Non-pigmented ciliary epithelial cell (primary cell): ENCODE measurements around the gene ADGRE3.
"Not testable (repeated sequence)": the region's sequence is repeated elsewhere in the genome, so short reads cannot be mapped to it uniquely, and the experiment has no call there.

ENCODE experiments used
- DNase-seq: peaks from one replicate; pipeline ENCODE4 v3.0.0-alpha.2; 2010; ENCODE audit warnings: low read depth

ADGRE3 gene

DNA sequence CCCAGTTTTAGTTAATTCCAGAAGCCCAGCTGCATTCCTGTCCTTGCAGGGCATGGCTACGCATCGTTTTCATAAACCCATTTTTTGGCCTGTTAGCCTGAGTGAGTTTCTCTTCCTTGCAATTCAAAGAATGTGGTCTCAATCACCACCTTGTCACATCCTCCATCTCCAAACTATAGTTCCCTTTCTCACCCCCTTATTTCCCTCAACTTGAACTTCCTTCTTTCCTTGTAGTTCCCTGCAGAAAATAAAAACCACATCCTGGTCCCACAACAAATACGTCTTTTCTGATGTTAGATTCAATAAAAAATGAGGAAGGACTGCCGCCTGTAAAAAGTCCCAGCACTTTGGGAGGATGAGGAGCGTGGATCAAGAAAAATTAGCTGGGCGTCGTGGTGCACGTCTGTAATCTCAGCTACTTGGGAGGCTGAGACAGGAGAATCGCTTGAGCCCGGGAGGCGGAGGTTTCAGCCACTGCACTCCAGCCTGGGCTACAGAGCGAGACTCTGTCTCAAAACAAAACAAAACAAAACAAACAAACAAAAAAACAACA is 13.2 kb downstream of the ADGRE3 start:
- no peak for DNase-seq

DNA sequence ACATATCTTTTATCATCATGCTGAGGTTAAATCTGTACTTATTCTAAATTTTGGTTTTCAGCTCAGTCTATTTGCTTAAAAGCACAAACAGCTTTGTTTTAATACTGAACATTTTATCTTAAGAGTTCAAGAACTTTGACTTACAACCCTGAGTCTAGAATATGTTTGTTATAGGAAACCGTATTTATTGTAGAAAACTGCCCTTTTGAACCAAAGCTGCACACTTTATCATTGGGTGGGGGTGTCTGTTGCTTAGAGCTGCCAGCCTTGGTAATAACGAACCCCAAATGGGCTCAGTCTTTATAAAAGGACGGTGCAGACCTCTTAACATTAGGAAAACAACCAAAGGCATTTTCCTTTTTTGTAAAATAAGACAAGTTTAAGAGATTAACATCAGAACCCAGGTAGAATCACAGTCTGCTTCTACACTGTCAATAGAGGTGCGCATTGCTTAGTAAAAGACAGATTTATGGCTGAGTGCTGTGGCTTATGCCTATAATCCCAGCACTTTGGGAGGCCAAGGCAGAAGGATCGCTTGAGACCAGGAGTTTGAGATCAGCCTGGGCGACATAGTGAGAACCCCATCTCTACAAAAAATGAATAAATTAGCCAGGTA is 14.7 kb downstream of the ADGRE3 start:
- no peak for DNase-seq

DNA sequence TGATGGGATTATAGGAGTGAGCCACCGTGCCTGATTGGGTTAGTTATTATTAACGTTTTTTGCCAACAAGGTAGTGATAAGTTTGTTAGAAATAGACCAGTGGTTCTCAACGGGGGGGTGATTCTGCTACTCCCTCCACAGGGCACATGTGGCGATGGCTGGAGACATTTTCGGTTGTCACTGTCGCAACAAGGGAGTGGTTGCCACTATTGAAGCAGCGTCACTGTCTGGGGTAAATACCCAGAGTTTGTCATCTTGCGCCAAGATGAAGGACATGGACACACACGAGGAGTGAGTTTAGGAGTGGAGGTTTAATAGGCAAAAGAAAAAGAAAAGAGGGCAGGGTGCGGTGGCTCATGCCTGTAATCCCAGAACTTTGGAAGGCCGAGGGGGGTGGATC is 18.9 kb downstream of the ADGRE3 start:
- no peak for DNase-seq

DNA sequence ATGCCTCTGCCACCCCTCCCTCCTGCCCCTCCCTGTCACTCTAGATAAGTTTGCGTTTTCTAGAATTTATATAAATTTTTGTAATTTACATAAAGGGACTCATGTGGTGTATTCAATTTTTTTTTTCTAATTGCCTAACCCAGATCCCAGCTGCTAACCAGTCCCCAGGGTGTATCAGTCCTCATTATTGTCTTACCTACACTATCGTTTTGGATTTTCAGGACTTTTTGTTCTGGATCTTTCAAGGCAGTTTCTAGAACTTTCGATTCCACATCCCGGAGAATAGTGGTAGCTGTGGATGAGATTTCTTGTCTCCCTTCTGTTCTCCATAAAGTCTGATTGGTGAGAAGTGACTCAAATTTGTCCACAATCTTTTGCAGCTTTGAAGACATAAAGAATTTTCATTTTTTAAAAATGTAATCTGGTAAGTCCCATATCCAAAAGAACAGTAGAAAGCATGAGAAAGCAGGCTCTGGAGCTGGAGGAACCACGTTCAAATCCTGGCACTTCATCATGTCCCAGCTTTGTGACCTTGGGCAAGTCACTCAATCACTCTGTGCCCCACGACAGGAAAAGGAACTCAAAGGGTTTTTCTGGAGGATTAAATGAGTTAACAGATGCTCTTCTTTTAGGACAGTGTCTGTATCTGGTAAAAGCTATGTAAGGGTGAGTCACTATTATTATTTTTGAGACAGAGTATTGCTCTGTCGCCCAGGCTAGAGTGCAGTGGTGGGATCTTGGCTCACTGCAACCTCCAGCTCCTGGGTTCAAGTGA is 19.7 kb downstream of the ADGRE3 start:
- no peak for DNase-seq

DNA sequence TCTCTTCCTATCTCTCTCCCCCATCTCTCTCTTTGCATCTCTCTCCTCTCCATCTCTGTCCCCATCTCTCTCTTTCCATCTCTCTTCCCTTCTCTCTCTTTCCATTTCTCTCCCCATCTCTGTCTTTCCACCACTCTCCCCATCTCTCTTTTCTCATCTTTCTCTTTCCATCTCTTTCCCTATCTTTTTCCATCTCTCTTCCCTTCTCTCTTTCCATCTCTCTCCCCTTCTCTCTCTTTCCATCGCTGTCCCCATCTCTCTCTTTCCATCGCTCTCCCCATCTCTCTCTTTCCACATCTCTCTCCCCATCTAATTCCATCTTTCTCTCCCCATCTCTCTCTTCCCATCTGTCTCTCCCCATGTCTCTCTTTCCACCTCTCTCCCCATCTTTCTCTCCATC is 24.5 kb downstream of the ADGRE3 start:
- no peak for DNase-seq

DNA sequence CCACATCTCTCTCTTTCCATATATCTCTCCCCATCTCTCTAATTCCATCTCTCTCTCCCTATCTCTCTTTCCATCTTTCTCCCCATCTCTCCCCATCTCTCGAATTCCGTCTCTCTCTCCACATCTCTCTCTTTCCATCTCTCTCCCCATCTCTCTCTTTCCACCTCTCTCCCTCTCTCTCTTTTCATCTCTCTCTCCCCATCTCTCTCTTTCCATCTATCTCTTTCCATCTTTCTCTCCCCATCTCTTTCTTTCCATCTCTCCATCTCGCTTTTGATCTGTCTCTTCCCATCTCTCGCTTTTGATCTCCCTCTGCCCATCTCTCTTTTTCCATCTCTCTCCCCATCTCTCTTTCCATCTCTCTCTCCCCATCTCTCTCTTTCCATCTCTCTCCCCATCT is 25.6 kb downstream of the ADGRE3 start:
- no peak for DNase-seq

DNA sequence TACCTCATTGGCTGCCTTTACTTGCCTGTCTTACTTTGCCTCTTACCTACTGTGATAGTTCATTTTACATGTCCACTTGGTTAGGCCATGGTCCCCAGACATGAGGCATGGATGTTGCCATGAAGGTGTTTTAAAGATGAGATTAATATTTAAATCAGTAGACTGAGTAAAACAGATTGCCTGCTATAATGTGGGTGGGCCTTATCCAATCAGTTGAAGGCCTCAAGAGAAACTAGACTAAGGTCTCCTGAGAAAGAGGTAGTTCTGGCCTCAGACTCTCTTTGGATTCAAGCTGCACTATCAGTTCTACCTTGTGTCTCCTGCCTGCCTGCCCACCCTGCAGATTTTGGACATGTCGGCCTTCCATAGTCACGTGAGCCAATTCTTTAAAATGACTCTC is 26.1 kb downstream of the ADGRE3 start:
- no peak for DNase-seq

DNA sequence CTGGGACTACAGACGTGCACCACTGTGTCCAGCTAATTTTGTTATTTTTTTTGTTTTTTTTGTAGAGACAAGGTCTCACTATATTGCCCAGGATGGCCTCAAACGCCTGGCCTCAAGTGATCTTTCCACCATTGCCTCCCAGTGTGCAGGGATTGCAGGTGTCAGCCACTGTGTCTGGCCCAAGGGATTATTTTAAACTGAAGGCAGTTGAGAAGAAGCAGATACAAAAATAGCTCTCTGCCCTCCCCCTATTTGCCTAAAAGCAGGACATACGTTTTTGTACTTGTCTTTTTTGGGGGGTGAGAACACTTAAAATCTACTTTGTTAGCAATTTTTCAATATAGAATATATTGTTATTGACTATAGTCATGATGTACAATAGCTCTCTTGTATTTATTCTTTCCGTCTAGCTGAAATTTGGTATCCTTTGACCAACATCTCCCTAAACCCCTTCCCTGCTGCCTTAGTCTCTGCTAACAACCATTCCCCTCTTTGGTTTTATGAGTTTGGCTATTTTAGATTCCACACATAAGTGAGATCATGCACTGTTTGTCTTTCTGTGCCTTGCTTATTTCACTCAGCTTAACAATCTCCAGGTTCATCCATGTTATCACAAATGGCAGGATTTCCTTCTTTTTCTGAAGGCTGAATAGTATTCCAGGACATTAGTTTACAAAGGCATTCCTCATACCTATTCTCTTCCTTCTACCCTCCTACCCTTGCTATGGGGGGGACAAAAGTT is 34.9 kb downstream of the ADGRE3 start:
- no peak for DNase-seq

DNA sequence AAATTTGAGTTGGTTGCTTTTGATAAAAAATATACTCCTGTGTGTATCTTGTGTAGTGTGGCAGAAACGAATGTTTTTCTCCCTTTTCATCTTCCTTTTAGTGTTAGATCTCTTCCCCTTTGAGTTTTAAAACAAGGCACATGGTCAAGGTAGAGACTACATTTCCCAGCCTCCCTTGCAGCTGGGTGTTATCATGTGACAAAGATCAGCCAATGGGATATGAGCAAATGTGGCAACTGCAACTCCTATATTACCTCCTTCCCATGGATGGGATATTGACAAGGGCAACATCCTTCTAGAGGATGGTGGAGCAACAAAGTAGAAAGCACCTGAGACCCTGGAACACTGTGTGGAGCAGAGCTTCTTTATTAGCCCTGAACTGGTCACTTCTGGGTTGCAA is 42.4 kb downstream of the ADGRE3 start:
- DNase-seq, result no peak

DNA sequence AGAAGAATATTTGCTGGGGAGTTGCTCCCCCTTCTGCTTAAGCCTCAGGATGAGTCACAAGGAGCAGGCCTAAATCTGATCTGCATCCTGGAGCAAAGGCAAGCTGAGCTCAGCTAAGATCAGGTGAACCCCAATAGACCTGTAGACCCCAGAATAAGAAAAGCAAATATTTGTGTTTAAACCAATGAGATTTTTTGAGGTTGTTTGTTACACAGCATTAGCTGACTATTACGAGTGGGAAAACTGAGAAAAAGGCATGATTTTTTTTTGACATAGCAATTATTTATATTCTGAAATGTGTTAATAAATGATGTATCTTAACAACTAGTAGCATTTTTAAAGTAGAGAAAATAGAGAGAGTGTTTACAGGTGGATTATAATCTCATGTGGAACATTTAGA is 45.1 kb downstream of the ADGRE3 start:
- DNase-seq, result no peak

DNA sequence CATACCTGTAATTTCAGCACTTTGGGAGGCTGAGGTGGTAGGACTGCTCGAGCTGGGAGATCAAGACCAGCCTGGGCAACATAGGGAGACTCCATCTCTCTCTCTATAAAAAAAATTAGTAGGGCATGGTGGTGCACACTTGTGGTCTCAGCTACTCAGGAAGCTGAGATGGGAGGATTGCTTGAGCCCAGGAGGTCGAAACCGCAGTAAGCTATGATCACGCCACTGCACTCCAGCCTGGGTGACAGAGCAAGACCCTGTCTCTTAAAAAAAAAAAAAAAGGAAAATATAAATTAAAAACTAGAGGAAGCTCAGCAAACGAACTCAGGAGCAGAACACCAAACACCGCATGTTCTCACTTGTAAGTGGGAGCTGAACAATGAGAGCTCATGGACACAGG is 50.2 kb downstream of the ADGRE3 start:
- DNase-seq, result not testable (repeated sequence)

DNA sequence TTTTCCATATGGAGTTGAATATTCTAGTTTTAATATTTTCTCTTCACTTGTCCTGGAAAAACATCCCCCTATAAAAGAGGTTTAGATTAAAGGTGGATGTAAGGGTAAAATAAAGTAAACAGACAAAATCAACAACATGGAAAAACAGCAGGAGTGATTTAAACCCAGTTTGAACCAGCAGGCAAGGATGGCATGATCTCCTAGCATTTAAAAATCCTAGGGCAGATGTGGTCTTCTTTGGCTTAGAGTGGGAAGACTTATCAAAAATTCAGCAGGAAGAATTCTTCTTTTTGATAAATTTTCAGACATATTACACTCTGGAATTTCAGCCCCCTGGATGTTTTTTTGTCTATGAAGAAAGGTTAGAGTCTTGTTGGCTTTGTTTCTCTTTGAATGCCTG is 55.2 kb downstream of the ADGRE3 start:
- DNase-seq, result no peak

DNA sequence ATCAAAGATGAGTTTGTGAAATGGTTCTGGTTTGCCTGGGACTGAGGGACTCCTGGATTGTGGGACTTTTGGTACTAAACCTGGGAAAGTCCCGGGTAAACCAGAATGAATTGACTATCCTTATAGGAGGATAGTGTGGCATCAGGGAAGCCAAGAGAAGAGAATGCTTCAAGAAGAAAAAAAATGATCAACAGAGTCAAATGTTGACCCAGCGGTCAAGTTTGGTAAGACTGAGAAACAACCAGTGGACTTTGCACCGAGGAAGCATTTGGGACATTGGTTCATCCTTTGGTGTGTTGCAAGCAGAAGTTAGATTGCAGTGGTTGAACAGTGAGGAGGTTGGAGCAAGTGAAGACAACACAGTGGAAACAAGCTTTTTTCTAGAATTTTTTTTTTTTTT is 58.2 kb downstream of the ADGRE3 start:
- no peak for DNase-seq

DNA sequence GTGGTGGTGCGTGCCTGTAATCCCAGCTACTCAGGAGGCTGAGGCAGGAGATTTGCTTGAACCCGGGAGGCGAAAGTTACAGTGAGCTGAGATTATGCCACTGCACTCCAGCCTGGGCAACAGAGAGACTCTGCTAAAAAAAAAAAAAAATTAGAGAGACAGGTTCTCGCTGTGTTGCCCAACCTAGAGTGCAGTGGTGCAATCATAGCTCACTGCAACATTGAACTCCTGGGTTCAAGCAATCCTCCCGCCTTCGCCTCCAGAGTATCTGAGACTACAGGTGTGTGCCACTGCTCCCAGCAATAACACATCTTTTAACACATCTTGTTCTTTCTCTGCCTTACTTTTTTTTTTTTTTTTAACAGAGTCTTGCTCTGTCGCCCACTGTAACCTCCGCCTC is 59.0 kb downstream of the ADGRE3 start:
- DNase-seq, result no peak

DNA sequence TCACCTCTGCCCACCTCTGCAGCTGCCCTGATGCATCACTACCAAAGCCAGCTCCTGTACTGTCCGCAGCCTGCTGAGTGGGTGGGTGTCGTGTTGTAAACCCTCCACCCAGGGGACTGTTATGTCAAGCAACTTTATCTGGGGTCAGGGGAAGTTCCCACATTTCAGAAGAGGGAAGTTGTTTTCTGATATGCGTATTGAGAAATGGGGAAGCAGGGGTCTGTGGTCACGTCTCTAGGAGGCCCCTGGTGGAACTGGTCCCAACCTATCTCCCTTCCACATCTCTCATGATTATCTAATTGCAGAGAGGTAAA is 60.6 kb downstream of the ADGRE3 start:
- no peak for DNase-seq

DNA sequence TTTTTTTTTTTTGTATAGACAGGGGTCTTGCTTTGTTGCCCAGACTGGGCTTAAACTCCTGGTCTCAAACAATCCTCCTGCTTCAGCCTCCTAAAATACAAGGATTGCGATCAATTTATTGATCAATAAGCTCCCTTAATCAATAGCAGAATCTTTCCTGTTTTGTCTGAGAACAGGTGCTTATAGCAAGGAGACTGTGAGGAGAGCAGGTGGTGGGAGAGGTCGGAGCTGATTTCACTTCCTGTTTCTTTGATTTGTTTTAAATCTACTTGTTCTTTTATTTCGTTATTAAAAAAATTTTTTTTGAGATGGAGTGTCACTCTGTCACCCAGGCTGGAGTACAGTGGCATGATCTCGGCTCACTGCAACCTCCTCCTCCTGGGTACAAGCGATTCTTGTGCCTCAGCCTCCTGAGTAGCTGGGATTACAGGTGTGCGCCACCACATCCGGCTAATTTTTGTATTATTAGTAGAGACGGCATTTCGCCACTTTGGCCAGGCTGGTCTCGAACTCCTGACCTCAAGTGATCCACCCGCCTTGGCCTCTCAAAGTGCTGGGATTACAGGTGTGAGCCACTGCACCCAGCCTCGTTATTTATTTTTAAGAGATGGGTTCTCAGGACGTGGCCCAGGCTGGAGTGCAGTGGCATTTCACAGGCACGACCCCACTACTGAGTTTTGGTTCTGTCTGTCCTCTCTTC is 61.1 kb downstream of the ADGRE3 start:
- DNase-seq, result not testable (repeated sequence)

DNA sequence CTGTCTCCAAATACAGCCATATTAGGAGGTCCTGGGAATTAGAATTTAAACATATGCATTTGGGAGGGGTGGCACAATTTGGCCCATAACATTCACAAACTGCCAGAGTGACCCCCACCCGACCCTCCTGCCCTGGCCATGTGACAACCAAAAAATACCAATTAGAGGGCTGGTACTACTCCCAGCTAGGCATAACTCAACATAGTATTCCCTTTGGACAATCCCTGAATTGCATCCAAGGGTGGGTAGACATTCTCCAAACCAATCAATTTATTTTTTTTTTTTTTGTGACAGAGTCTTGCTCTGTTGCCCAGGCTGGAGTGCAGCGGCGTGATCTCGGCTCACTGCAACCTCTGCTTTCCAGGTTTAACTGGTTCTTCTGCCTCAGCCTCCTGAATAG is 62.0 kb downstream of the ADGRE3 start:
- no peak for DNase-seq

DNA sequence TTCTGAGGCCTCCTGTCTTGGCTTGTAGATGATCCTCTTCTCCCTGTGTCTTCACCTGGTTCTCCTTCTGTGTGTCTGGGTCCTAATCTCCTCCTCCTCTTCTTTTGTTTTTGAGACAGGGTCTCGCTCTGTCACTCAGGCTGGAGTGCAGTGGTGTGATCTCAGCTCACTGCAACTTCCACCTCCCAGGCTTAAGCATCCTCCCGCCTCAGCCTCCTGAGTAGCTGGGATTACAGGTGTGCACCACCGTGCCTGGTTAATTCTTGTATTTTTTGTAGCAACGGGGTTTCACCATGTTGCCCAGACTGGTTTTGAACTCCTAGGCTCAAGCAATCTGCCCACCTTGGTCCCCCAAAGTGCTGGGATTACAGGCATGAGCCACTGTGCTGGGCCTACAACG is 62.4 kb downstream of the ADGRE3 start:
- DNase-seq, result not testable (repeated sequence)

DNA sequence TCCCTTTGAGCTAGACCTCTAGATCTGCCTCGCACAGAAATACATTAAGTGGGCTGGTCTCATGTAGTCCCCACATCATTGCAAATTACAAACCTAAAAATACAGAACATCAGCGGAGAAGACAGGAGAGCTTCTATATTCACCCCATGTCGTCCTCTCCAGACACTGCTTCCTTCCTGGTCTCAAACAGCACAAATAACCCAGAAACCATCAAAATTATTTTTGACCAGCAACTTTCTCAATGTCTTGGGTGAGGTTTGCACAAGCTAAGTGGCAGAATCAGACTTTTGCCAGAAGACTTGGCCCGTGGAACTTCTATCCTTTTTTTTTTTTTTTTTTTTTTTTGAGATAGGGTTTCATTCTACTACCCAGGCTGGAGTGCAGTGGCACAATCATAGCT is 63.6 kb downstream of the ADGRE3 start:
- no peak for DNase-seq

DNA sequence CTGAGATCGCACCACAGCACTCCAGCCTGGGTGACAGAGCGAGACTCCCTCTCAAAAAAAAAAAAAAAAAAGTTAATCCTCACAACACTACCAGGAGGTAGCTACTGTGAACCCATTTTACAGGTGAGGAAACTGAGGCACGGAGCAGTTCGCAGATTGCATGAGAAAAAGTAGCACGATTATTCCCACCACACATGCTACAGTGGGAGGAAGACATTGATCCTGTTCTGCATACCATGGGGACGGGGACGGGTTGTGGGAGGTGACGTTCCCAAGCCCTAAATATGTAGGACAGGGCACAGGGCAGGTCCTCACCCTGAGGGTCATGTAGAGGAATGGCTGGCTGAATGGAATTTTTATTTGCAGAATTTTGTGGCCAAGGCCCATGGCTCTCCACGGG is 68.0 kb downstream of the ADGRE3 start:
- DNase-seq, result no peak

DNA sequence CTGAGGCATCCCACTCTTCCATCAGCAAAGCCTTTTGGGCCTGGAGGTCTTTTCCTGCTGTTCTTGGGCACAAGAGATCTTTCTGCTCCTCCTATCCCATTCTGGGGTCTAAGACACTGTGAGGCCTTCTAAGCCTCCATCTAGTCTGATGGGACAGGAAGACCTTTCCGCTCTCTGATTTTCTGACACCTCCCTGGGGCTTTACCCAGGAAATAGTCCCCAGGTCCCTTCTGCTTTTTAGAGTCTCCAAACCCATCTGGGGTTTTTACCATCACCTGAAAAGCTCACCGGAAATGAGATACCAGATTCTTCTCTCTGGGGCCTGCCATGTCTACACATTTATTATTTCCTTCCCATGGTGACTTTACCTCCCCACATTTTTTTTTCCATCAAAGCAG is 70.7 kb downstream of the ADGRE3 start:
- DNase-seq, result no peak

DNA sequence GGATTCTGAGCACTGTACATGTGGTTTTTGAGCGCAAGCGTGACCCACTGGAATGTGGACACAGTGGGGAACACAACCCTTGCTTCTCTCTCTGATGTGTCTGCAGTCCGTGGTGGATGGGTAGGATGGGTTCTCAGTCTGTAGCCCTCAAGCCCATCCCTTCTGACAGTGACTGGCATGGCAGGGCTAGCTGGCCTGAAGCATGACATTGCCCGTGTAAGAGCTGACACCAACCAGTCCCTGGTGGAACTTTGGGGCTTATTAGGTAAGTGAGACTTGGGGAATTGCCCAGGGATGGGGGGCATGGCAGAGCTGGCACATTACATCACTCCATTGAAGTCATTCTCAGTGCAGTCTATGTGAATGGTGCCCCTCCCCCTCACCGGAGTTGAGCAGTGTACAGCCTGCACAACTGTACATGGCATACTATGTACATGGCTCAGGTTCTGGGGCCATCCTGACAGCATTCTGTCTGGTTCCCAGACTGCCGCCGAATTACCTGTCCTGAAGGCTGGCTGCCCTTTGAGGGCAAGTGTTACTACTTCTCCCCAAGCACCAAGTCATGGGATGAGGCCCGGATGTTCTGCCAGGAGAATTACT is 75.0 kb downstream of the ADGRE3 start:
- DNase-seq, result no peak
